Esophagus (tissue), 2 donors: ENCODE data around the gene GPR62. TPM values are rescaled to one million over a fixed set of nuclear protein-coding genes. Genes with fewer than 3 reads are reported as not detected.

ENCODE experiments used
- H3K27ac ChIP-seq, 2 donors: one replicate each; pipeline ENCODE4 v1.5.1; 2013; ENCODE audit warnings: low read depth in 2 of 2, mild to moderate bottlenecking in 2 of 2, inconsistent platforms in 1 of 2, low read length in 1 of 2, moderate library complexity in 1 of 2
- H3K27me3 ChIP-seq, 2 donors: one replicate each; pipeline ENCODE4 v1.6.1; 2013; ENCODE audit warnings: low read length in 2 of 2, control low read depth in 1 of 2, mild to moderate bottlenecking in 1 of 2; ENCODE audit not compliant: insufficient read depth in 2 of 2, control insufficient read depth in 1 of 2
- H3K36me3 ChIP-seq, 2 donors: one replicate each; pipeline ENCODE4 v1.6.1; 2013; ENCODE audit warnings: low read length in 1 of 2; ENCODE audit not compliant: control insufficient read depth in 2 of 2, insufficient read depth in 2 of 2
- H3K4me1 ChIP-seq, 2 donors: one replicate each; pipeline ENCODE4 v1.6.1; 2013; ENCODE audit warnings: low read length in 1 of 2; ENCODE audit not compliant: control insufficient read depth in 2 of 2, insufficient read depth in 2 of 2
- H3K4me3 ChIP-seq, 2 donors: one replicate each; pipeline ENCODE4 v1.5.1; 2013; ENCODE audit warnings: low read length in 2 of 2, mild to moderate bottlenecking in 2 of 2, low read depth in 1 of 2, moderate library complexity in 1 of 2
- H3K9me3 ChIP-seq, 2 donors: one replicate each; pipeline ENCODE4 v1.6.1; 2013; ENCODE audit warnings: mild to moderate bottlenecking in 2 of 2, low read depth in 1 of 2, low read length in 1 of 2, moderate library complexity in 1 of 2; ENCODE audit not compliant: control insufficient read depth in 2 of 2, insufficient read depth in 1 of 2
- WGBS, 2 donors: extraction: QIAGEN DNeasy Blood & Tissue Kit; methylation state at CpG; one replicate each; pipeline ENCODE4 v1.1.7; 2013; 5-methylcytosine and 5-hydroxymethylcytosine counted together
- polyA plus RNA-seq, 2 donors: library from polyadenylated mRNA; stranded (reverse); fragments of 200-250 nt; gene quantifications; one replicate each; pipeline ENCODE4 v1.2.3, GENCODE V29; 2013
- donor health status: healthy with polysubstance abuse.
- donor health status: Bipolar disorder and iron deficiency.

GPR62 gene
- polyA plus RNA-seq, 2 donors: 0.05 to 0.06 TPM

GRCh38 chr3:51978143-51978502 lies 22.9 kb downstream of the GPR62 start:
- peaks cover 0 to 2% of the 10 kb centered on the region in 2 donors for H3K36me3 ChIP-seq
- 70 to 75% methylated on average over 4 of the region's 4 CpGs for WGBS, 2 donors
- no peak overlapping the region for H3K27ac ChIP-seq
- peaks cover 10 to 31% of the 10 kb centered on the region in 2 donors for H3K4me1 ChIP-seq
- H3K4me3 ChIP-seq: no peak overlapping the region
- no peaks in the 10 kb centered on the region for H3K9me3 ChIP-seq
- no peaks in the 10 kb centered on the region for H3K27me3 ChIP-seq

- Histone ChIP-seq H3K36me3 (peaks cover 0 to 2% of the 10 kb centered on the region in 2 donors), H3K27ac (peak overlapping the region in 1 of 2 donors; percentile 3), H3K9me3 (no peaks in the 10 kb centered on the region), H3K4me3 (no peak overlapping the region), H3K27me3 (no peaks in the 10 kb centered on the region), H3K4me1 (peaks cover 6 to 28% of the 10 kb centered on the region in 2 donors)
- 98% methylated on average over 10 of the region's 10 CpGs for WGBS, 2 donors
Observed at GRCh38 chr3:51980253-51980652, 25.1 kb downstream of the GPR62 start.

GRCh38 chr3:51982352-51982837 lies 27.2 kb downstream of the GPR62 start:
- WGBS, 2 donors: 8 to 10% methylated on average over 4 of the region's 4 CpGs
- Histone ChIP-seq H3K27ac (peak overlapping the region; percentile 91 to 97), H3K27me3 (no peaks in the 10 kb centered on the region), H3K36me3 (peaks cover 0 to 2% of the 10 kb centered on the region in 2 donors), H3K4me3 (peak overlapping the region; percentile 52 to 55), H3K9me3 (no peaks in the 10 kb centered on the region), H3K4me1 (peaks cover 6 to 19% of the 10 kb centered on the region in 2 donors)

- Histone ChIP-seq H3K27ac (peak within 1 kb of the TSS; percentile 91 to 97), H3K27me3 (no peaks in the 10 kb centered on the region), H3K4me1 (peaks cover 6 to 16% of the 10 kb centered on the region in 2 donors), H3K36me3 (peaks cover 0 to 2% of the 10 kb centered on the region in 2 donors), H3K4me3 (peak within 1 kb of the TSS; percentile 52 to 55), H3K9me3 (no peaks in the 10 kb centered on the region)
- WGBS, 2 donors: 0% methylated on average over 51 to 68 of the region's 68 CpGs
Observed at GRCh38 chr3:51982838-51983577, 27.8 kb downstream of the GPR62 start, which contains the start of gene ACY1. Gene ACY1 (plus strand): TSS chr3:51983535. CDS start chr3:51984065, 530 bp downstream.

GRCh38 chr3:51983578-51984268 lies 28.5 kb downstream of the GPR62 start:
- Histone ChIP-seq H3K36me3 (peaks cover 0 to 2% of the 10 kb centered on the region in 2 donors), H3K27ac (peak overlapping the region; percentile 91 to 97), H3K27me3 (no peaks in the 10 kb centered on the region), H3K9me3 (no peaks in the 10 kb centered on the region), H3K4me3 (peak overlapping the region; percentile 52 to 55), H3K4me1 (peaks cover 6 to 14% of the 10 kb centered on the region in 2 donors)
- WGBS, 2 donors: 70 to 72% methylated on average over 22 of the region's 22 CpGs

- peak overlapping the region; percentile 91 to 97 for H3K27ac ChIP-seq
- peaks cover 6 to 14% of the 10 kb centered on the region in 2 donors for H3K4me1 ChIP-seq
- H3K4me3 ChIP-seq: no peak overlapping the region
- no peaks in the 10 kb centered on the region for H3K27me3 ChIP-seq
- peaks cover 0 to 2% of the 10 kb centered on the region in 2 donors for H3K36me3 ChIP-seq
- no peaks in the 10 kb centered on the region for H3K9me3 ChIP-seq
Observed at GRCh38 chr3:51984269-51984647, 29.1 kb downstream of the GPR62 start.

GRCh38 chr3:51985063-51985462 lies 29.9 kb downstream of the GPR62 start:
- no peak overlapping the region for H3K27ac ChIP-seq
- no peaks in the 10 kb centered on the region for H3K27me3 ChIP-seq
- WGBS, 2 donors: 83 to 89% methylated on average over 6 of the region's 6 CpGs
- no peaks in the 10 kb centered on the region for H3K9me3 ChIP-seq
- no peak overlapping the region for H3K4me3 ChIP-seq
- peaks cover 6 to 14% of the 10 kb centered on the region in 2 donors for H3K4me1 ChIP-seq
- peaks cover 0 to 2% of the 10 kb centered on the region in 2 donors for H3K36me3 ChIP-seq

- Histone ChIP-seq H3K4me3 (no peak overlapping the region), H3K27me3 (no peaks in the 10 kb centered on the region), H3K27ac (no peak overlapping the region), H3K4me1 (peaks cover 6 to 11% of the 10 kb centered on the region in 2 donors), H3K9me3 (no peaks in the 10 kb centered on the region), H3K36me3 (no peaks in the 10 kb centered on the region)
- 75 to 80% methylated on average over 12 of the region's 12 CpGs for WGBS, 2 donors
Observed at GRCh38 chr3:51986010-51986947, 31.1 kb downstream of the GPR62 start.

GRCh38 chr3:51987568-51987967 lies 32.4 kb downstream of the GPR62 start:
- Histone ChIP-seq H3K27me3 (no peaks in the 10 kb centered on the region), H3K27ac (no peak overlapping the region), H3K36me3 (peaks cover 0 to 7% of the 10 kb centered on the region in 2 donors), H3K4me1 (peaks cover 3 to 8% of the 10 kb centered on the region in 2 donors), H3K9me3 (no peaks in the 10 kb centered on the region), H3K4me3 (no peak overlapping the region)
- 89 to 91% methylated on average over 7 of the region's 7 CpGs for whole genome bisulfite sequencing, 2 donors
